HG03175 (cell line): ENCODE data around the gene ANAPC5.
"Not testable (repeated sequence)": the region's sequence is repeated elsewhere in the genome, so short reads cannot be mapped to it uniquely, and the experiment has no call there.

Experiments
- ATAC-seq: cut with Tn5 transposase; IDR thresholded peaks from one replicate; pipeline ENCODE4 v1.9.1; 2021; ENCODE audit warnings: mild to moderate bottlenecking, moderate library complexity; ENCODE audit not compliant: unreplicated experiment

Gene ANAPC5

GRCh38 chr12:121323908-121324307 lies 28.3 kb downstream of the ANAPC5 start:
- no peak for ATAC-seq

- no peak for ATAC-seq
Measured at GRCh38 chr12:121318121-121318520, 34.1 kb downstream of the ANAPC5 start.

- ATAC-seq: no peak
Measured at GRCh38 chr12:121314431-121314830, 37.8 kb downstream of the ANAPC5 start.

- not testable (repeated sequence) for ATAC-seq
Measured at GRCh38 chr12:121310231-121310630, 42.0 kb downstream of the ANAPC5 start.

GRCh38 chr12:121307397-121307796 lies 44.8 kb downstream of the ANAPC5 start:
- ATAC-seq: not testable (repeated sequence)

- no peak for ATAC-seq
Measured at GRCh38 chr12:121304306-121304705, 47.9 kb downstream of the ANAPC5 start.

GRCh38 chr12:121301876-121302275 lies 50.3 kb downstream of the ANAPC5 start:
- ATAC-seq: no peak

GRCh38 chr12:121300083-121300819 lies 52.0 kb downstream of the ANAPC5 start:
- ATAC-seq: no peak

- ATAC-seq: no peak
Measured at GRCh38 chr12:121299662-121300061, 52.5 kb downstream of the ANAPC5 start.

GRCh38 chr12:121298411-121298810 lies 53.8 kb downstream of the ANAPC5 start:
- not testable (repeated sequence) for ATAC-seq

GRCh38 chr12:121297435-121297991 lies 54.7 kb downstream of the ANAPC5 start:
- no peak for ATAC-seq

GRCh38 chr12:121296618-121297434 lies 55.4 kb downstream of the ANAPC5 start, which contains the start of gene CAMKK2:
Gene CAMKK2 (minus strand): TSS chr12:121296709. CDS start chr12:121274526, 22,183 bp downstream.
- ATAC-seq: peak; percentile 74

- ATAC-seq: peak; percentile 9
Measured at GRCh38 chr12:121295746-121296617, 56.2 kb downstream of the ANAPC5 start.

GRCh38 chr12:121295116-121295745 lies 57.0 kb downstream of the ANAPC5 start:
- no peak for ATAC-seq

- no peak for ATAC-seq
Measured at GRCh38 chr12:121294151-121294889, 57.9 kb downstream of the ANAPC5 start.

- no peak for ATAC-seq
Measured at GRCh38 chr12:121293603-121294002, 58.6 kb downstream of the ANAPC5 start.

- ATAC-seq: no peak
Measured at GRCh38 chr12:121290410-121290809, 61.8 kb downstream of the ANAPC5 start.

GRCh38 chr12:121289962-121290361 lies 62.2 kb downstream of the ANAPC5 start:
- ATAC-seq: no peak

GRCh38 chr12:121288986-121289385 lies 63.2 kb downstream of the ANAPC5 start:
- ATAC-seq: no peak
